DMS79 treated with DMSO at 0.1 percent for 48 hours (cell line): Measurements from ENCODE around the gene LYRM7.
"Not testable (repeated sequence)": the region's sequence is repeated elsewhere in the genome, so short reads cannot be mapped to it uniquely, and the experiment has no call there.

Source experiments
- DNase-seq: peaks from one replicate; lab custom pipeline; 2025; lab: John Stamatoyannopoulos, UW

LYRM7 gene

DNA sequence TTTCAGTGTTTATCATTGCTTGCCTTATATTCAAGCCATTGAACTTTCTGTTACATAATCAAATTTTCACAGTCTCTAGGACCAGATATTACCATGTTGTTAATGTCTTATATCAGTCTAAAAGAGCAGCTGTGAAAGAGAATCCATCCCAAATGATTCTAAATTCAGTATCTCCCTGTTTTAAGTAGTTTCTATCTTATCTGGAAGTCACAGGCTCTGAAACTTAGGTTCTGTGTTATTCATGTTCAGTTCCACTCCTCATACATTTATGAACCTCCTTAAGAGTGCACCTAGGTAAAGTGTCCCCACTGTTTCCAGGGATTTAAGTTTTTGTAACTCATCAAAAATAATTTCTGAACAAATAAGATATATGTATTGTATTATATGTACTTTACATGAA, 9.7 kb downstream of the LYRM7 start:
- no peak for DNase-seq

DNA sequence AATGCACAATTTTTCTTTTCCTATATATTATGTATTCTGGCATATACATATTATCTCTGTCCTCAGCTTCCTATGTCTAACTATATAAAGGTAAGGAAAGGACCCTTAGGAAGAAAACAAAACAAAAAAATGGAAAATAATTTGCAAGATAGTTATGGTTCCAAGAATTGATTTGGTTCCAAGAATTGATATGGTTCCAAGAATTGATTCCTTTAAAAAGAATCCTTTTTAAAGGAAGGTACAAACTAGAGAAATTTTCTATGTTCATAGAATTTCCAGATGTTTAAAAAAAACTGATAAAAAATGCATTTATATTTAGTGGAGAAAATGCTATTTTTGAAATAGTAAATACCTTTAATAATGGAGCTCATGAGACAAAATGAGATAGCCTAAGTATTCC, 12.1 kb downstream of the LYRM7 start:
- DNase-seq: no peak

DNA sequence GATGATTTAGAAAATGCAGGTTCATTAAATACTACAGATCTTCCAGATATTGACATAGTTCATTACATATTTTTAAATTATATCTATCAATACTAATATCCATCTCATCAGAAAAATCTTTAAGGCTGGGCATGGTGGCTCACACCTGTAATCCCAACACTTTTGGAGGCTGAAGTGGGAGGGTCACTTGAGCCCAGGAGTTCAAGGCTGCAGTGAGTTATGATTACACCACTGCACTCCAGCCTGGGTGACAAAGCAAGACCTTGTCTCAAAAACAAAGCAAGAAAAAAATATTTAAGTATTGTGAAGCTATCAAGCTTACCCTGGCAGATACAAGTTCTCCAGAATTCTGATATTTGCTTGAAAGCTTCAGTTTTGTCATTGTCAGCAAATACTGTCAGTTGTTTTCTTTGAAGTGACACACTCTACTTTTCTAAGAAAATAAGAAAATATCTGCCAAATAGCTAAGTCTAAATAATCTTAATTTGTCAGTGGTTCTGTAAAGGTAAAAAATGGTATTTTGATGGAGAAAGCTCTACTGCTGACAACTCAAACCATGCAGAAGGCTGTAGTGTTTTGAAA, 14.9 kb downstream of the LYRM7 start:
- no peak for DNase-seq

DNA sequence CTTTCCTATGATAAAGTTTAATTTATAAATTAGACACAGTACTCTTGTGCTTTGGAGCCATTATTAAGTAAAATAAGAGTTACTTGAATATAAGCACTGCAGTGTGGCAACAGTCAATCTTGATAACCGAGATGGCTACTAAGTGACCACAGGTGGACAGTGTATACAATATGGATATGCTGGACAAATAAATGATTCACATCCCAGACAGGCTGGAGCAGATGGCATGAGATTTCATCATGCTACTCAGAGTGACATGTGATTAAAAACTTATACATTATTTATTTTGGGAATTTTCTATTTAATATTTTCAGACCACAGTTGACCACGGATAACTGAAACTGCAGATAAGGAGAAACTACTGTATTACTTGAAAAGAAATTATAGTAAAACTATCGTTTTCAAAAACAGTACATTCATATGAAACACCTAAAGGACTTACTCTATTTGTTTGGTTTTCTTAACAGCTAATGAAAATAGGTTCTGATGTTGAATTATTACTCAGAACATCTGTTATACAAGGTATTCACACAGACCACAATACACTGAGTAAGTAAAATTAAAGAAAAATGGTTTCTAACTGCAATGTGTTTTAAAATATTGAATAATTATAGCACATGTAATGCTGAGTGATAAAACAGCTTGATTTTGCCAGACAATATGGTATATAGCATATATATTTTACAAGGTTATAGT, 16.0 kb downstream of the LYRM7 start:
- no peak for DNase-seq

DNA sequence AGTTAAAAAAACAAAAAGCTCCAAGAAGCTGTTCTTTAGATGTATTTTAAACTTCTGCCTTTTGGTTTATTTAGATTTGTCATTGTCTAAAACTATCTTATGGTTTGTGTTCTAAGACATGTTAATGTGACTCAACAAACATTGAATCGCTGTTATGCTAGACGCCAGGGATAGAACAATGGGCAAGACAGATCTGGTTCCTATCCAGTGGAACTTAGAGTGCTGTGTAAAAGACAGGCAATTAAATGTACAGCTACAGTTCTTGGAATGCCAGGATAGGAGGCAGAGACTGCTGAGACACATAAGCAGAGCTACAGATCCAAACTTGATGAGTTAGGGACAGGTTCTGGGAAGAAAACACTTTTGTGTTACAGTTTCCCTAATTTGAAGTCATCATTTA, 22.4 kb downstream of the LYRM7 start:
- DNase-seq: no peak

DNA sequence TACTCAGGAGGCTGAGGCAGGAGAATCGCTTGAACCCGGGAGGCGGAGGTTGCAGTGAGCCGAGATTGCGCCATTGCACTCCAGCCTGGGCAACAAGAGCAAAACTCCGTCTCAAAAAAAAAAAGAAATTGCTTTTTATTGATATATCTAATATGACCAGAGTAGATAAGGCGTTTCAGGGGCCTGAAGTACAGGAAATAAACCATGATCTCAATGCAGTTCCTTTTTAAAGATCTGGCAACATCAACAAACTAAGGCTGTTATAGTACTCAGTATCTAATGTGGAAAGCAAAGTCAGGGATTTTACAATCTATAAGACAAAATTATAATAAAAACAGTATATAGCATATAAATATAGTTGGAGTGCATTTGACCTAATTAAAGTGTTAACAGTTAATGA, 23.2 kb downstream of the LYRM7 start:
- not testable (repeated sequence) for DNase-seq

DNA sequence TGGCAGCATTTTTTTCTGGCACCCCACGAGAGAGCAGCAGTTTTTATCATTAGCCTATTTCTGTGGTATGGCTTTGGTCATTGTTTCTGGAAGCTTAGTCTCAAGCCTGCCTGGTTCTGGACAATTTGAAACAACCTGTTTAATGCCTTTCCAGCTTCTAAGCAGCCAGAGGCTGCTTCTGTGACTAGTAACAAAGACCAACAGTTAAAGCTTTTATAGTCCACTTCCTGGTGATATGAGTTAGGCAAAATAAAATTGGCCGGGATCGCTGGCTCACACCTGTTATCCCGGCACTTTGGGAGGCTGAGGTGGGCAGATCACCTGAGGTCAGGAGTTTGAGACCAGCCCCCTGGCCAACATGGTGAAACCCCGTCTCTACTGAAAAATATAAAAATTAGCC, 24.0 kb downstream of the LYRM7 start:
- no peak for DNase-seq

DNA sequence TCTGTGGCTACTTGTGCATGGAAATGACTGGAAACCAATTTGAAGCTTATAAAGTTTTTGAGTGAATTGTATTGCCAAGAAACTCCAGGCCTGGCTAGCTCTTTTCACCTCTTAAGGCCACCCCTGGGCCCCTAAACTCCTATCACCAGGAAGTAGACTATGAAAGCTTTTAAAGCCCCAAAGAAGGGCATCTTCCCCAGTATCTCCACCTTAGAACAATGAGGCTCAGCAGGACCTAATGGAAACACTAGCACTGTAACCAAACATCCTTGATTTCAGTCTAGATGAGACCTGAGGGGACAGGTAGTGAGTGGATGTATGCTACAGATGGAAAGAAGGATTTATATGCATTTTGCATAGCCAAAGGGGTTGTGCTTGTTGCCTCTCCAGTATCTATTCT, 25.0 kb downstream of the LYRM7 start:
- DNase-seq: no peak

DNA sequence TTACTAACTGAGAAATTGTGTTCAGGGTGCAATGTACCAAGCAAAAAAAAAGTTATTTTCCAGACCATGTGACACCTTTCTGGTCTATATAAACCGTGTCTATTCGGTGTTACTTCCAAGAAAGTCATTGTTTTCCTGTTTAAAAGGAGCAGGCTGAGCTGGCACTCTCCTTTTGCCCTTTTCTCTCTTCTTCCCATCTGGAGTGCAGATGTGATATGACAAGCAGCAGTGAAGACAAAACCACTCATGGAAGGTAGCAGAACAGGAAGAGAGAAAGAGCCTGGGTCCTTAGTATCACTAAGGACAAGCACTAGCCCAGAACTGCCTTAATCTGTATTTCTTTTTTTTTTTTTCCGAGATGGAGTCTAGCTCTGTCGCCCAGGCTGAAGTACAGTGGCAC, 25.6 kb downstream of the LYRM7 start:
- DNase-seq: no peak

DNA sequence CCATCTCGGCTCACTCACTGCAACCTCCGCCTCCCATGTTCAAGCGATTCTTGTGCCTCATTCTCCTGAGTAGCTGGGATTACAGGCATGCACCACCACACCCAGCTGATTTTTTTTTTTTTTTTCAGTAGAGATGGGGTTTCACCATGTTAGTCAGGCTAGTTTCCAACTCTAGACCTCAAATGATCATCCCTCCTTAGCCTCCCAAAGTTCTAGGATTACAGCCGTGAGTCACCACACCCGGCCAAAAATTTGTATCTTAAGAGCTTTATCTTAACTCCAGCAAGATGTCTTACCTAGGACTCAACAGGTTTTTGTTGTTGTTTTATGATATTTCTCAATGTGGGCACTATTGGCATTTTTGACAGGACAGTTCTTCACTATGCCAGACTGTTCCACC, 27.9 kb downstream of the LYRM7 start:
- DNase-seq: no peak

DNA sequence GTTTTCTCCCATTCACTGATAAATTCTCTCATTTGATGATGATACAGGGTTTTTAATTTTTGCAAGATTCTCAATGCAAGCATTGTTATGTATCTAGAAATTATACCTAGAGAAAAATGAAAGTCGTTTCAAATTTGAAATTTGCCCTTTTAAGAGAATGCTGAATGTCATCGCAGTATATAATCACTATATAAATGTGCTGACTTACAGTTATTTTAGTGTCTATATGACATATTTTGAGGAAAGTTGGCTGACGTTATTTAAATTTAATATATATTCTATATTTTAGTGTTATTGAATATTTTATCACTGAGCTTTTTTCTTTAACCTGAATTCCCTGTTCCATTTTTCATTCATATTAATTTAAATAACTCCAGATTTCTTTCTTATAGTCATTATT, 29.8 kb downstream of the LYRM7 start:
- DNase-seq: no peak

DNA sequence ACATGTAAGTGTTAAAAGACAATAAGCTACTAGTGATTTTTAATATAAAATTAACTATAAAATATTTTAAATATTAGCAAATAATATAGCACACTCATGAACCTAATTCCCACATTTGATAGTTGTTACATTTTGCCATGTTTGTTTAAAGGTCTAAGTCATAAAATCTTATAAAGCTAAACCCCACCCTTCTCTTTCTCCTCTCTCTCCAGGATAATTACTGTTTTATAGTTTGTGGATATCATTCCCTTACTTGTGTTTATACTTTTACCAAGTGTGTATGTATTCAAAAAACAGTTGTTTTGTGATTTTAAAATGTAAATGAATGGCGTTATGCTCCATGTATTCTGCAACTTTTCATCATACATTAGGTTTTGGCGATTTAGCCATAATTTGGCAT, 34.2 kb downstream of the LYRM7 start:
- DNase-seq: no peak

DNA sequence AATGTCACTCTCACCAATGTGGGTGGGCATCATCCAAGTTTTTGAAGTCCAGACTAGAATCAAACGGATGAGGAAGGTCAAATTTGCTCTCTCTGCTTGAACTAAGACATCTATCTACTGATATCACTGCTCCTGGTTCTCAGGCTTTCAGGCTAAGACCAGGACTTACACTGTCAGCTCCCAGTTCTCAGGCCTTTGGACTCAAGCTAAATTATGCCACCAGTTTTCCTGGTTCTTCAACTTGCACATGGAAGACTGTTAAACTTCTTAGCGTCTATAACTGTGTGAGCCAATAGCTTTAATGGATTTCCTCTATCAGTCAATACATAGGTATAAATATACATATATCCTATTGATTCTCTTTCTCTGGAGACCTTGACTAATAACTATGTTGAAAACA, 35.3 kb downstream of the LYRM7 start:
- DNase-seq: no peak

DNA sequence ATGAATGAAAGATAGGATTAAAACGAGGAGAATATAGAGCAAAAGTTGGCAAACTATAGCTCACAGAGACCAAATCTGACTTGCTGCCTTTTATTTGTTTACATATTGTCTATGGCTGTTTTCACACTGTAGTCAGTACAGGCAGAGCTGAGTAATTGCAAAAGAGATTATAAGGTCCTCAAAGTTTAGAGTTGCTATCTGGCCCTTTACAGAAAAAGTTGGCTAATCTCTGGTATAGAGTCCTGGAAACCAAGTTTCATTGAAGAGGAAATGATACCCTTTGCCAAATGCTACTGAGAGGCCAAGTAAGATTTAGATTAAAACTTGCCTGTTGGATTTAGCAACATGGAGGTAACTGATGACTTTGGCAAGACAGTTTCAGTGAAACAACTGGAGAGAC, 36.0 kb downstream of the LYRM7 start:
- DNase-seq: no peak

DNA sequence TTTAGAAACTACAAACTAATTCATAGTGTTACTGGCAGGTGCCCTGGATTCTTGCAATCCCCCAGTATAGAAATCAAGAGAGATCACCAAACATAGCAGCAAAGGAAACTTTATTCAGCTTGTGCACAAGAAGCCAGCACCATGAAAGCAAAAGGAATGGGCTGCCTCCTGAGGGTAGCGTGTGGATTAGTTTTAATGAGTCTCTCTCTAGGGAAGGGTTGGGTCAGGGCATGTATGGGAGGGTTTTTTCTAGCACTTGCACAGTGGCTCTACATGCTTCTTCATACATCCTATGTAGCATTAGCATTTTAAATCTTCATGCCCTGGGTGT, 38.4 kb downstream of the LYRM7 start:
- no peak for DNase-seq

DNA sequence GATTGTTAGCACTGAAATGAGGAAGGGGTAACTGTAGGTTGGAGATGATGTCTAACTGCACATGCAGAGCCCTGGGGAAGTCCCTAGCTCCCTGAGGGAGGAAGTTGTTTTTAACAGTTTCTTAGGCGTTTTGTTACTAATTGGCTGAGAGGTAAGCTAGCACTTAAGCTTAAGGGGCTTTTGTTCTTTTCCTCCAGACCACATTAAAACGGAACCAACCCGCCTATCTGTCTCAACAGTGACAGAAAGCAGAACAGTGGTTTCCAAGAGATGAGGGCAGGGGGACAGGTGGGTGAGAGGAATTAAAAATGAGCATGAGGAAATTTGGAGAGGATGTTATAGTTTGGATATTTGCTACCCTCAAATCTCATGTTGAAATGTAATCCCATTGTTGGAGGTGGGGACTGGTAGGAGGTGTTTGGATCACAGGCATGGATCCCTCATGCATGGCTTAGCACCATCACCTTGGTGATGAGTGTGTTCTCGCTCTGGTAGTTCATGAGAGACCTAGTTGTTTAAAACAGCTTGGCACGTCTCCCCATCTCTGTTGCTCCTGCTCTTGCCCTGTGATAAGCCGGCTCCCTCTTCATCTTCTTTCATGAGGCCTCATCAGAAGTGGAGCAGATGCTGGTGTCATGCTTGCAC, 38.9 kb downstream of the LYRM7 start:
- peak; percentile 68 for DNase-seq

DNA sequence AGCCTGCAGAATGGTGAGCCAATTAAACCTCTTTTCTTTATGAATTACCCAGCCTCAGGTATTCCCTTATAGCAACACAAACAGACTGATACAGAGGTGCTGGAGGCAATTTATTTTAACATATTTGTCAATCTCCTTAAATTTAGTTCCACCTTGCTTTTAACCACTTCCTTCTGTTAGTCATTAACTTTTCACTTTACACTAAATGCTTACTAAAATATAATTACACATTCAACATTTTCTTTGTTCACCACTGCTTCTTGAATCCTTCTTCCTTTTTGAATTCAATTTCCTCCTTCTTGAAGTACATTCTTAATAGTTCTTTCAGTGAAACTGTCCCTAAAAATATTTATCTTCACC, 39.4 kb downstream of the LYRM7 start:
- no peak for DNase-seq

DNA sequence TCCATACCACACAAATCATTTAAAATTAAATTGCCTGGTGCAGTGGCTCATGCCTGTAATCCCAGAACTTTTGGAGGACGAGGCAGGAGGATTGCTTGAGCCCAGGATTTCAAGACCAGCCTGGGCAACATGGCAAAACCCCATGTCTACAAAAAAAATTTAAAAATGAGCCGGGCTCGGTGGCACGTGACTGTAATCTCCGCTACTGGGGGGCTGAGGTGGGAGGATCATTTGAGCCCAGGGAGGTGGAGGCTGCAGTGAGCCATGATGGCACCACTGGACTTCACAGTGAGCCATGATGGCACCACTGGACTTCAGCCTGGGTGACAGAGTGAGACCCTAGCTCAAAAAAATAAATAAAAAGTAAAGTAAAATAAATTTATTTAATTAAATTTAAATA, 40.9 kb downstream of the LYRM7 start:
- no peak for DNase-seq

DNA sequence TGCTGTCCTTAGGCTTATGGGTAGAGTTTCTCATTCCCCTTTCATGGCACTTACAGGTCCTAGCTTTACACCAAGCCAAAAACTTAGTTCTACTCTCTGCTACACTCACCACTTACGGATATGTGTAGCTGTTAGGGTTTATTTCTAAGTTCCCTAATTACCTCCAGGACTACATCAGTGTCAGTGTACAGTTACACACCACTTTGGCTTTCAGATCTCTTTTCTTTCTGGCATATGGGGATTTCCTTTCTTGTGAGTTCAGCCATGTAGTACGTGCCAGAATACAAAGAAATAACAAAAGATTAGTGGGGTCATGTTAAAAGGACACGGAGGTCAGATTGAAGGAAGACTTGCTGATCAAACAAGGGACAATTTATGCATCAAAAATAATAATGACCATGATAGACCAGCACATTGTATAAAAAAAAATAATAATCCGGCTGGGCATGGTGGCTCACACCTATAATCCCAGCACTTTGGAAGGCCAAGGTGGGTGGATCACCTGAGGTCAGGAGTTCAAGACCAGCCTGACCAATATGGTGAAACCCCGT, 41.8 kb downstream of the LYRM7 start:
- DNase-seq: no peak

DNA sequence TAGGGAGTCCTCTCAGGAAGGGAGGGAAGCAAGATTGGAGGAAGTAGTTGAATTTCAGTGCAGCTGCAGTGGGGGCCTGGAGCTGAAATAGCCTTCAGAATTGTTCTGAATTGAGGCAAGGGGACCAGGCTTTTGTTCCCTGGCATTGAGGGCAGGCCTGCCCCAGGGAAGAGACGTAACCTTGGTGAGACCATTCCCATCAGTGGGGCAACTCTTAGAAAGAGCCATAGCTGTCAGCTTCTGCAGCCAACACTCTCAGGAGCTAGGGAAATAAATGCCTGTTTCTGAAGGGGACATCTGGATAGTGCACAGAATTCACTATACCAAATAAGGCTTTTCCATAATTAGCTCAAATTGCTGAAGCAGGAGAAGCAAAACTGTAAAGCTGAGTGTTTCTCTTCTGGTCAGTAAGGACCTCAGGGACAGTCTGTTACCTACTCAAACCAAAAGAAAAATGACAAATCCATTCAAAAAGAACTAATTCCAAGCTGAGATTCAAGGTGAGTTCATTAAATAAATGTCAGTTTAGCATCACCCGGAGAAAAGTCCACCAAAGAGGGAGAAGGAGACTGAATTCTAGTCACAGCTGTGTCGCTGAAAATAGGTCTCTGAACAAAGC, 44.0 kb downstream of the LYRM7 start:
- no peak for DNase-seq

DNA sequence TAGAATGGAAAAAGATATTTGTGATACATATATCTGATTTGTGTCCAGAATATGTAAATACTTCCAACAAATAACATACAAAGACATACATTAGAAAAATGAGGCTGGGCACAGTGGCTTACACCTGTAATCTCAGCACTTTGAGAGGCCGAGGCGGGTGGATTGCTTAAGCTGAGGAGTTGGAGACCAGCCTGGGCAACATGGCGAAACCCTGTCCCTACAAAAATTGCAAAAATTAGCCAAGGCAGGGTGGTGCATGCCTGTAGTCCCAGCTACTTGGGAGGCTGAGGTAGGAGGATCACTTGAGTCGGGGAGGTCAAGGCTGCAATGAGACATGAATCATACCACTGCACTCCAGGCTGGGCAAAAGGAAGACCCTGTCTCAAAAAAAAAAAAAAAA, 47.0 kb downstream of the LYRM7 start:
- DNase-seq: no peak

DNA sequence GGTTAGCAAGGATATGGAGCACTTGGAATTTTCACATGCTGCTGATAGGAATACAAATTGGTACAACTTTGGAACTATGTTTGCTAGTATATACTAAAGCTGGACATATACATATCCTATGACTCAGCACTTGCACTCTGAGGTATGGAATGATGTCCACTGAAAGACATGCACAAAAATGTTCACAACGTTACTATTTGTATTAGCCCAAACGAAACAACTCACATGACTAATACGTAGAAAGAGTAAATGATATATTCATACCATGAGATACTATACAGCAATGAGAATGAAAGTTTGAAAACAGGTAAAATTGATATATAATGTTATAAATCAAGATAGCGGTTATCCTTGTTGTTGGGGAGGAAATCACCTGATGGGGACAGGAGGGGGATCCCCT, 47.6 kb downstream of the LYRM7 start:
- DNase-seq: no peak

DNA sequence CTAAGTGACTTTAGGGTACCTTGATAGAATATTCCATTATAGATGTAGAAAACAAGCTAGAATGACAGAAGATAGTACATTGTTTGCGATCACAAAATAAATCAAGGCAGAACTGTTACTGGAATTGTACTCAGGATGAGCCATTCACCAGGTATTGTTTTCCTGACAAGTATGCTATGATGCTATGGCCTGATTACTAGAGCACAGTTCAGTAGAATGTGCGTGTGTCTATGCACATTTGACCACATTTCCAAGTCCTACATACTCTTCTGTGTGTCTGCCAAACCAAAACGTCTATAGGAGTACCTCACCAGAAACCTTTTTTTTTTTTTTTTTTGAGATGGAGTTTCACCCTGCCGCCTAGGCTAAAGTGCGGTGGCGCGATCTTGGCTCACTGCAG, 49.8 kb downstream of the LYRM7 start:
- DNase-seq: no peak
